Retinal pigment epithelial cell (primary cell): Measurements from ENCODE around the gene DNAJC2.
A peak's percentile ranks its signal among the peaks of the same experiment; 100 is the strongest.

Experiments used
- DNase-seq: peaks from one replicate; pipeline ENCODE4 v3.0.0-alpha.2; 2010; ENCODE audit warnings: low read depth
- H3K4me3 ChIP-seq: 2 replicates; pipeline ENCODE4 v1.5.1; 2011; ENCODE audit warnings: mild to moderate bottlenecking, low read length, control low read depth, moderate library complexity
- TF ChIP-seq, protein P1 (sequence below): conservative IDR thresholded peaks from 2 replicates; pipeline ENCODE4 v1.5.1; 2011; ENCODE audit warnings: low read depth, low read length, control low read depth, inconsistent platforms

The DNAJC2 gene, protein sequence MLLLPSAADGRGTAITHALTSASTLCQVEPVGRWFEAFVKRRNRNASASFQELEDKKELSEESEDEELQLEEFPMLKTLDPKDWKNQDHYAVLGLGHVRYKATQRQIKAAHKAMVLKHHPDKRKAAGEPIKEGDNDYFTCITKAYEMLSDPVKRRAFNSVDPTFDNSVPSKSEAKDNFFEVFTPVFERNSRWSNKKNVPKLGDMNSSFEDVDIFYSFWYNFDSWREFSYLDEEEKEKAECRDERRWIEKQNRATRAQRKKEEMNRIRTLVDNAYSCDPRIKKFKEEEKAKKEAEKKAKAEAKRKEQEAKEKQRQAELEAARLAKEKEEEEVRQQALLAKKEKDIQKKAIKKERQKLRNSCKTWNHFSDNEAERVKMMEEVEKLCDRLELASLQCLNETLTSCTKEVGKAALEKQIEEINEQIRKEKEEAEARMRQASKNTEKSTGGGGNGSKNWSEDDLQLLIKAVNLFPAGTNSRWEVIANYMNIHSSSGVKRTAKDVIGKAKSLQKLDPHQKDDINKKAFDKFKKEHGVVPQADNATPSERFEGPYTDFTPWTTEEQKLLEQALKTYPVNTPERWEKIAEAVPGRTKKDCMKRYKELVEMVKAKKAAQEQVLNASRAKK

DNA sequence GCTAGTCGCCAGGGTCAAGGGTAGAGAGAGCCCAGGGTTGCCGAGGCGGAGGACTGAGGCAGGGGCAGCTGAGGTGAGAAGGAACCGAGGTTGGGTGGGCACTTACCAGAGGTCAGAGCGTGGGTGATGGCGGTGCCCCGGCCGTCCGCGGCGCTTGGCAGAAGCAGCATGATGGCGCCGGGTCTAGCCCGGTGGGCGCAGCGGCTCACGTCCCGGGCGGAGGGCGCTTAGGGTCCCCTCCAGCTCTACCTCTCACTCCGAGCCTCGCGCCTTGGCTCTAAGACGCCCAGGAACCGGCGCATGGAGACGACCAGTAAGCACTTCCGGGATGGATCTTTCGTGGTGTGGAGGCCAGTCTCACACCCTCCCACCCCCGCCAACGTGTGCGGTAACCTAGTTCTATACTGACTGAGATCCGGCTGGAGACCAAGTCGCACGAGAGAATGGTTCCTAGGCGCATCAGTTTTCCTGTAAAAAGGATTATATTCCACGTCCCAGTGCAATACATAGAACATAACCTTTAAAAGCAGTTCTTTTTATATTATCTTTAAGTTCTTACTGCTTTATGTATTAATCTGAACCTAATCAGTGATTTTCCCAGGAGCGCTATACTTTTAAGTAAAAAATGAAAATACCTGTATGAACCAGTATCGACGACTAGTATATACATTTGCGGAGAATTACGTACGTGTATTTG is at the start of gene DNAJC2:
Gene DNAJC2, minus strand, starts transcription at position 315 of the 697 bp plus-strand sequence. Its CDS starts 145 bp downstream, at position 170.
- peak within 1 kb of the TSS; percentile 95 for H3K4me3 ChIP-seq
- TF ChIP-seq, protein P1, sequence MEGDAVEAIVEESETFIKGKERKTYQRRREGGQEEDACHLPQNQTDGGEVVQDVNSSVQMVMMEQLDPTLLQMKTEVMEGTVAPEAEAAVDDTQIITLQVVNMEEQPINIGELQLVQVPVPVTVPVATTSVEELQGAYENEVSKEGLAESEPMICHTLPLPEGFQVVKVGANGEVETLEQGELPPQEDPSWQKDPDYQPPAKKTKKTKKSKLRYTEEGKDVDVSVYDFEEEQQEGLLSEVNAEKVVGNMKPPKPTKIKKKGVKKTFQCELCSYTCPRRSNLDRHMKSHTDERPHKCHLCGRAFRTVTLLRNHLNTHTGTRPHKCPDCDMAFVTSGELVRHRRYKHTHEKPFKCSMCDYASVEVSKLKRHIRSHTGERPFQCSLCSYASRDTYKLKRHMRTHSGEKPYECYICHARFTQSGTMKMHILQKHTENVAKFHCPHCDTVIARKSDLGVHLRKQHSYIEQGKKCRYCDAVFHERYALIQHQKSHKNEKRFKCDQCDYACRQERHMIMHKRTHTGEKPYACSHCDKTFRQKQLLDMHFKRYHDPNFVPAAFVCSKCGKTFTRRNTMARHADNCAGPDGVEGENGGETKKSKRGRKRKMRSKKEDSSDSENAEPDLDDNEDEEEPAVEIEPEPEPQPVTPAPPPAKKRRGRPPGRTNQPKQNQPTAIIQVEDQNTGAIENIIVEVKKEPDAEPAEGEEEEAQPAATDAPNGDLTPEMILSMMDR = no peak
- DNase-seq = peak; percentile 78

GRCh38 chr7:103391976-103392375 is 47.4 kb upstream of the DNAJC2 start:
- DNase-seq = no peak
- TF ChIP-seq, protein P1 = no peak
- no peak overlapping the region for H3K4me3 ChIP-seq

DNA sequence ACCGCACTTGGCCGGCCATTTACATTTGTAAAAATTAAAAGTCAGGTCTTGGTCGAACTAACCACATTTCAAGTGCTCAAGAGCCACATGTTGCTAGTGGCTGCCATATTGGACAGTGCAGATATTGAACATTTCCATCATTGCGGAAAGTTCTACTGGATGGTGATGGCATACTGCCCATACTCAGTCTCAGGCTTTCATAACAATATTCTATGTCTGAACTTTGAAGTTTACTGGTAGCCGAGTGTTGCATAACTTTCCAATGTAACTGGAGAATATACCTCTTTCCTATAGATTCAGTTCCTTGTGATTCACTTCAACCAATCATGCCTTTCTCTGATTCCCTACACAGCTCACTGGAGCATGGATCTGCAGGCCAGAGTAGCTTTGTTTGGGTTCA is 46.6 kb upstream of the DNAJC2 start:
- no peak for DNase-seq
- no peak overlapping the region for H3K4me3 ChIP-seq
- TF ChIP-seq, protein P1 = no peak

DNA sequence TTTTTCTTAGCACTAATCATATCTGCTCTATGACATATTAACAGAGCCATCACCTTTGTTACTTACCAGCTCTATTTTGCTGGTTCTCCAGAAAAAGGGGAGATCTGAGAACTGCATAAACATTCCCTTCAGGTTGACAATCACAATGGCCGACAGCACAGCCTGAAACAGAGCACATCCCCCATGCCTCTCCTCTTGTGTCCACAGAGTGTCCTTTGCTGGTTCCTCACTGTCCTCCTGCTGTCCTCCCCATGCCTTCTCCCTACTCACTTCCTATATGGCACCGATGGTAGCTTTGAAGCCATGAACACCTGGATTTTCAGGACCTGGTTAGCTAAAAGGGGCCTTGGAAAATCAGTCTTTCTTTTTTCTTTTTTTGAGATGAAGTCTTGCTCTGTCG is 44.7 kb upstream of the DNAJC2 start:
- TF ChIP-seq, protein P1 = no peak
- no peak for DNase-seq
- no peak overlapping the region for H3K4me3 ChIP-seq

DNA sequence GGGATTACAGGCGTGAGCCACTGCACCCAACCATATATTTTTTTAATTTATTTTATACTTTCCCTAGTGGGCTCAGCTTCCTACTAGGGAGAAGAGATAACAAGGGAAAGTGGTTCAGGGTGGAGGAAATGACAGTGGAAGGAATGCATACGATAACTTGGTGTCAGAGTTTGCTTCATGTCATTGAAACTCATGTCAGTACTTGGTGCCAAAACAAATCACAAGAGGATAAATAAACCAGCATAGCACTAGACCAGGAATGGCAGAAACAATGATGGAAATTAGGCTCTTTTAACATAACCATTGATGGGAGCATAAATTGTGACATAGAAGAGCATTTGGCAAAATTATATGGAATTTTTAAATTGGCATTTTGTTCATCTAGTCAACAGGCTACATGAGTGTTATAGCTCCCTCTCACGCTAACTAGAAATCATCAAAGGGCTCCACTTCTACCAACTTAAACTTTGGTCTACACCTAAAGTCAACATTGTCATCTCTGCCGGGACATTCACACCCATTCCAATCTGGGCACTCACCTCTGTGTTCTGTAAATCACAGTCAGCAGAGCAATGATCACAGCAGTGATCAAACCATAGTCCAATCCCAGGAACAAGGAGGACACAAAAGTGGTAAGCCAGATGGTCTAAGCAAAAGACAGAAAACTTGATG is 44.0 kb upstream of the DNAJC2 start:
- DNase-seq = no peak
- H3K4me3 ChIP-seq = no peak overlapping the region
- TF ChIP-seq, protein P1 = no peak

DNA sequence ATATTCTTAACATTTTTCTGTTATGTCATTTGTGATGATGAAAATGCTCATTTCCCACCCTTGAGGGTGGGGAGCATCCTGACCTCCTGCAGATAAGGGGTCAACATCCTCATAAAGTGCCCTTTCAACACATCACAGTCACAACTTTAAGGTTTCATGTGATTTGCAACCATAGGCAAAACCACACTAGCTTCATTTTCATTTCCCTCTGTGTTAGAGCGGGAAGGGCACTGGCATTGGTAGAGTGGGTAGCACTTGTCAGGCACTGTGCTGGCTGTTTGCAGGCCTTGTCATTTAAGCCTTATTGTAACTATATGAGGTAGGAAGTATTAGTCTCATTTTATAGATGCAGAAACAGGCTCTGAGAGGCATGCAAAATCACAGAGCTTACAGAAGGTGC is 42.7 kb upstream of the DNAJC2 start:
- no peak overlapping the region for H3K4me3 ChIP-seq
- TF ChIP-seq, protein P1 = no peak
- no peak for DNase-seq
